ENCODE results near the gene CNPY1. TPM values are rescaled to one million over a fixed set of nuclear protein-coding genes. Genes with fewer than 3 reads are reported as not detected.

CNPY1 gene
- total RNA-seq, 1 donor from 2014 or later: not detected

DNA sequence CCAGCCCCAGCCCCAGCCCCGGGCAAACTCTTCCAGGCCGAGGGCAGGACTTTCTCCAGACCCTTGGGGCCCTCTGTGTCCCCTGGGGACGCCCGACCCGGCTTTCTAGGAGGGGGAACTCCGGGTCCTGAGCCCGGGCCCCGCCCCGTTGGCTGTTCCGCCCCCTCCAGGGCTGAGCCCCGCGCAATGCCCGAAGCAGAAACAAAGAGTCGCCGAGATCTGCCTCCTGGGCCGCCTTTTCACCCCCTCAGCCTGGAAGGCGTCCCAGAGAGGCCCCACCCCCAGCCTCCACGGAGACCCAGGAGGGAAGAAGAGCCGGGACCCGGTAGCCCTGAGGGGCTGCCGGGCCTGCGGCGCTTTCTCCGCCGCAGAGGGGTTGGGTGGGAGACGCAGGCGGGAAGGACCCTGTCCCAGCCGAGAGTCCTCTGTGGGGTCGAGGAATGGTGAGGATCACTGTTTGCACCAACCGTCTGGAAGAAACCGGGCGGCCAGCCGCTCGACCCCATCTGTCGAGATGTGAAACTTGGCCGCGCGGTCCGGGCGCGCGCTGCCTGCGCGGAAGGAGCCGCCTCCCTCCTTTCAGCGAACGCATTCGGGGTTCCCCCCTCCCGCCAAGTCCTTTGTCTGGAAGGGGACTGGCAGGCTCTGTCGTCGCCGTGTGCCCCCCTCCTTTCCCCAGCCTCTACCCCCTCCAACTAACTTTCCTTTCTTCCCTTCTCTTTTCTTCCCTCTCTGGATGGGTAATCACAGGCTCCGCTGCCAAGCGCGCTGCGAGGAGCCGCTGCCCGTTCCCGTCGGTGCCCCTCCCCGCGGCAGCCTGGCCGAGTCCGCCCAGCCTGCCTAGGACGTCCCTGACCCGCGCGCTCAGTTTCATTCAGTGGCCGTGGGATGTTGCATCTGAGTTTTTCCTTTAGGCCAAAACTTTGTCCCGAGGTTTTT is 78.2 kb downstream of the CNPY1 start:
- Histone ChIP-seq H3K9ac (ENCODE audit: low read length) (no peak overlapping the region), H4K20me1 (ENCODE audit: insufficient read depth, low read length) (no peaks in the 10 kb centered on the region), H3K79me2 (ENCODE audit: insufficient read depth, low read length) (no peaks in the 10 kb centered on the region), H3K4me3 (ENCODE audit: insufficient read depth, low read depth, low read length) (peak overlapping the region; percentile 10), H3K36me3 (ENCODE audit: insufficient read depth, low read length) (no peaks in the 10 kb centered on the region), H3K27me3 (ENCODE audit: insufficient read depth, low read length) (peaks cover 93% of the 10 kb centered on the region), H2AFZ (ENCODE audit: low read depth, low read length) (no peak overlapping the region), H3K9me3 (ENCODE audit: insufficient read depth, low read depth, low read length) (no peaks in the 10 kb centered on the region), H3K27ac (ENCODE audit: low read depth, low read length) (no peak overlapping the region), H3K4me2 (ENCODE audit: low read length) (peak overlapping the region; percentile 58), H3K4me1 (ENCODE audit: insufficient read depth, low read length) (peaks cover 3% of the 10 kb centered on the region)
- H3K27me3 Mint-ChIP-seq (ENCODE audit: low read depth, unreplicated experiment): peaks cover 78% of the 10 kb centered on the region
- TF ChIP-seq, protein P1, sequence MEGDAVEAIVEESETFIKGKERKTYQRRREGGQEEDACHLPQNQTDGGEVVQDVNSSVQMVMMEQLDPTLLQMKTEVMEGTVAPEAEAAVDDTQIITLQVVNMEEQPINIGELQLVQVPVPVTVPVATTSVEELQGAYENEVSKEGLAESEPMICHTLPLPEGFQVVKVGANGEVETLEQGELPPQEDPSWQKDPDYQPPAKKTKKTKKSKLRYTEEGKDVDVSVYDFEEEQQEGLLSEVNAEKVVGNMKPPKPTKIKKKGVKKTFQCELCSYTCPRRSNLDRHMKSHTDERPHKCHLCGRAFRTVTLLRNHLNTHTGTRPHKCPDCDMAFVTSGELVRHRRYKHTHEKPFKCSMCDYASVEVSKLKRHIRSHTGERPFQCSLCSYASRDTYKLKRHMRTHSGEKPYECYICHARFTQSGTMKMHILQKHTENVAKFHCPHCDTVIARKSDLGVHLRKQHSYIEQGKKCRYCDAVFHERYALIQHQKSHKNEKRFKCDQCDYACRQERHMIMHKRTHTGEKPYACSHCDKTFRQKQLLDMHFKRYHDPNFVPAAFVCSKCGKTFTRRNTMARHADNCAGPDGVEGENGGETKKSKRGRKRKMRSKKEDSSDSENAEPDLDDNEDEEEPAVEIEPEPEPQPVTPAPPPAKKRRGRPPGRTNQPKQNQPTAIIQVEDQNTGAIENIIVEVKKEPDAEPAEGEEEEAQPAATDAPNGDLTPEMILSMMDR (IDR thresholded peaks at IDR 0.05; ENCODE audit: insufficient read depth, low read depth, low read length): no peak
- TF ChIP-seq EZH2 (IDR thresholded peaks at IDR 0.05; ENCODE audit: insufficient read depth, low read length): peak; percentile 93
- H3K4me1 Mint-ChIP-seq (ENCODE audit: low read depth, unreplicated experiment): peaks cover 17% of the 10 kb centered on the region
- no peak for DNase-seq (ENCODE audit: low read depth)
- no peak overlapping the region for H3K4me3 Mint-ChIP-seq (ENCODE audit: unreplicated experiment)
- H3K9me3 Mint-ChIP-seq (ENCODE audit: unreplicated experiment): peaks cover 12% of the 10 kb centered on the region
- H3K27ac Mint-ChIP-seq (ENCODE audit: unreplicated experiment): peak overlapping the region; percentile 41
- no peak for FAIRE-seq
- no peaks in the 10 kb centered on the region for H3K36me3 Mint-ChIP-seq (ENCODE audit: low read depth, unreplicated experiment)

DNA sequence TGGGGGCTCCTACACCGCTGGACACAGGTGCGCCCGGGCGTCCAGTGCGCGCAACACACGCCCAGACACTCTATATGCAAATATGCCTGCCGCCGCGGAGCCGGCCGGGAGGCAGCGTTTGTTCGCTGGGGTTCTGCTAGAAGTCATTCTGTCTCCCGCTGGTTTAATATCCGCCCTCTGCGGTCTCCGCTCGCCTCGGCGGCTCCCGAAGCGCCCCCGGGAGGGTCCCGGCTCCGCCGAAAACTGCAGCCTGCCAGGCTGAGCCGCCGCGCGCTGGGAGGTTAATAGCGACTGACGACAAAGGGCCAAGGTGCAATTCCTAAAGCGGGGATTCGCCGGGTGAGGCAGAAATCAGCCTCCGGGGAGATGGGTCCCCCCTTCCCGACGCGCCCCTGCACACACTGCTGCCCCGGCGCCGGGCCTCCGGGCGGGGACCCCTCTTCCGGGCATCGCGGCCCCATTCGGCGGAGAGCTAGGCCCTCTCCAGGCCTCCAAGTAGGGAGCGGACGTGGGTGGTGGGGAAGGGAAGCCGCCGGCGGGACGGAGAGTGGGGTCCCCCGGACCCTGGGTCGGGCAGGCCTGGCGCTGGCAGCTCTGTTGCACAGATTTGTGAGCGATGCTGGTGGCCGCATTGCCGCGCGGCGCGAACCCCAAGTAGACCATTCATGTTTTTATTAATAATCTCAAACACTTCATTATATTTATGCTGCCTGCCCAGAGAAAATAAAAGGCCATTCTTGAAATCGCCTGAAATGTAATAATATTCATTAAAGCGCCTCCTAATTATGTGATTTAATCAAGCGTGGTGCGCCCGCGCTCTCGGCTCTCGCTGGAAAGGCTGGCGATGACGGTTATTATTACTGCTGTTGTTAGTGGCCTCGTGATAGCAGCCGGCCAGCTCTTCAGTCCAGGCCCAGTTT is 79.3 kb downstream of the CNPY1 start:
- no peaks in the 10 kb centered on the region for H3K36me3 ChIP-seq (ENCODE audit: insufficient read depth, low read length)
- H3K79me2 ChIP-seq (ENCODE audit: insufficient read depth, low read length): no peaks in the 10 kb centered on the region
- no peak overlapping the region for H2AFZ ChIP-seq (ENCODE audit: low read depth, low read length)
- peak; percentile 26 for TF ChIP-seq EZH2 (IDR thresholded peaks at IDR 0.05; ENCODE audit: insufficient read depth, low read length)
- TF ChIP-seq, protein P1 (IDR thresholded peaks at IDR 0.05; ENCODE audit: insufficient read depth, low read depth, low read length): no peak
- Mint-ChIP-seq H3K4me3 (ENCODE audit: unreplicated experiment) (no peak overlapping the region), H3K27ac (ENCODE audit: unreplicated experiment) (no peak overlapping the region), H3K36me3 (ENCODE audit: low read depth, unreplicated experiment) (no peaks in the 10 kb centered on the region), H3K9me3 (ENCODE audit: unreplicated experiment) (peaks cover 10% of the 10 kb centered on the region), H3K27me3 (ENCODE audit: low read depth, unreplicated experiment) (peaks cover 82% of the 10 kb centered on the region), H3K4me1 (ENCODE audit: low read depth, unreplicated experiment) (peaks cover 9% of the 10 kb centered on the region)
- H3K27ac ChIP-seq (ENCODE audit: low read depth, low read length): no peak overlapping the region
- no peak overlapping the region for H3K4me3 ChIP-seq (ENCODE audit: insufficient read depth, low read depth, low read length)
- H3K27me3 ChIP-seq (ENCODE audit: insufficient read depth, low read length): peaks cover 92% of the 10 kb centered on the region
- no peak overlapping the region for H3K9ac ChIP-seq (ENCODE audit: low read length)
- no peaks in the 10 kb centered on the region for H3K9me3 ChIP-seq (ENCODE audit: insufficient read depth, low read depth, low read length)
- no peaks in the 10 kb centered on the region for H4K20me1 ChIP-seq (ENCODE audit: insufficient read depth, low read length)
- H3K4me1 ChIP-seq (ENCODE audit: insufficient read depth, low read length): peaks cover 3% of the 10 kb centered on the region
- no peak for DNase-seq (ENCODE audit: low read depth)
- H3K4me2 ChIP-seq (ENCODE audit: low read length): peak overlapping the region; percentile 30
- FAIRE-seq: no peak
